T47D (cell line): ENCODE measurements around the gene MTHFD2L.
A peak's percentile ranks its signal among the peaks of the same experiment; 100 is the strongest.

ENCODE experiments used
- DNase-seq, 2 experiments: peaks; one replicate each; pipeline versions ENCODE4 v3.0.0 to v3.0.0-alpha.2; 2011 to 2012; ENCODE audit warnings: low read depth in 1 of 2, low spot score in 1 of 2
- JUND ChIP-seq: IDR thresholded peaks from 2 replicates; pipeline ENCODE4 v1.6.1; 2012; ENCODE audit warnings: low read depth
- in situ Hi-C: cut with HindIII; loops from 2 replicates; pipeline ENCODE4 v1.10.0; 2016; ENCODE audit warnings: low sequenced_read_pairs, low pct_unique_long_range_greater_than_20kb

The MTHFD2L gene

GRCh38 chr4:74314329-74314728, 156.4 kb downstream of the MTHFD2L start:
- no peak for DNase-seq
- in situ Hi-C loops: no loop called here
- TF ChIP-seq JUND: no peak

DNA sequence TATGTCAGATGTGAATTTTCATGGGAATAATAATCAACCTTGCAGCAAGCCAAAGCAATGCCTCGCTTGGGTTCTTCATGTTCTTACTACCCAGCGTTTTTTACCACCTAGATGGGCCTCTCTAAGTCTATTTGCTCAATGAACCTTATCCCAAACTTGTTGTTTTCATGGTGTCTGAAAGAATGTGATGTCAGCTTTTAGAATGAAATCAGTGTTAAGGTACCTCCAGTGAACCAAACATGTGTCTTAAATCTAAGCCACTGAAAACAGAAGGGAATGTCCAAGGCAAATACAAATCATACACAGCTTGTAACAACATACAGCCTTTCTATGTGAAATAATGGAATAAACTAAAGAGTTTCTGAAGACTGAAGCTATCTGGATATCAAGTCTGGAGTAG, 157.0 kb downstream of the MTHFD2L start:
- no peak for TF ChIP-seq JUND
- in situ Hi-C loops: no loop called here
- DNase-seq: no peak

- in situ Hi-C loops: no loop called here
- TF ChIP-seq JUND: no peak
- DNase-seq: no peak
Observed at GRCh38 chr4:74315376-74315775, 157.5 kb downstream of the MTHFD2L start.

GRCh38 chr4:74316397-74316796, 158.5 kb downstream of the MTHFD2L start:
- TF ChIP-seq JUND: no peak
- no peak for DNase-seq
- in situ Hi-C loops: no loop called here

DNA sequence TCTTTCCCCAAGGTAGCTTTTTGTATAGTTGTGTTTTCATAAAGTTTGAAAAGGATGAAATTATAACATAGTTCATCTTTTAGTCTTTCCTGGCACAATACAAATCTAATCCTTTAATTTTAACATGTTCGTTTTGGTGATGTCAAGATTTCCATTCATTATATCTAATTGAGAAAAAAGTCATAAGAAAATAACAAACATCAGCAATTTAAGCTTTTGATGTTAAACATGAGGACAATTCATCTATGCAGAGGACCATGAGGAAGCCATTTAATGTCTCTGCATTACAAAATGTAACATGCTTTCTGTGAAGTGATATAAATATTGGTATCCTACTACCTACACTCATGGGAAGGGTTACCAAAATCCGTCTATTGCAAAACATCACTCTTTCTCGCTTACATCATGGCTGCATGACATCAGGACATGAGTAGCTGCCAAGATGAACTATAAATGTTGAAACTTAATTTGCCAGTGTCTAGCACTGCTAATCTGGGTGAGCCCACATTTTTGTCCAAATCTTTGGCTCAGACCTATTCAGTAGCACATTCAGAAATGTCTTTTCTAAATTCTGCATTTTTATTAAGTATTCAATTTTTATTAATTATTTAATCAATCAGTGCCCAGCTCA, 159.8 kb downstream of the MTHFD2L start:
- in situ Hi-C loops: no loop called here
- no peak for DNase-seq
- TF ChIP-seq JUND: no peak

DNA sequence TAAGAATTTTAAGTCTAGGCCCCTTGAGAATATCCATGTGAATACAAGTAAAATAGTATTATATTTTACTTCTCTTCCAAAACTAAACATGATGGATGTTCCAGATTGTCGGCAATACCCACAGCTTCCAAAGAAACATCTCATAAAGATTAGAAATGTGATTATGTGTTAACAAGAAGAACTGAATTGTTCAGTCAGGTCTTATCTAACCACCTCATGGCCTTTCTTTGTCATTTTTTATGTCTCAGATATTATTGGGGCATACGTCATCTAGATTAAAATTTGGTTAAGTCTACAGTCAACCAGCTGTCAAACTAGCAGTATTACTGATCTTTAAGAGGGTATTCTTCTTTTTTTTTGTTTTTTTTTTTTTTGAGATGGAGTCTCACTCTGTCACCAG, 160.4 kb downstream of the MTHFD2L start:
- in situ Hi-C loops: no loop called here

GRCh38 chr4:74319470-74319869, 161.6 kb downstream of the MTHFD2L start:
- in situ Hi-C loops: no loop called here
- no peak for DNase-seq
- no peak for TF ChIP-seq JUND

More for the DNA sequence above, 160.4 kb downstream of the MTHFD2L start:
- TF ChIP-seq JUND: no peak
- DNase-seq: no peak

GRCh38 chr4:74320559-74321118, 162.7 kb downstream of the MTHFD2L start:
- no peak for TF ChIP-seq JUND
- DNase-seq: peak in 1 of 2 experiments; percentile 82
- in situ Hi-C loops: no loop called here

GRCh38 chr4:74322301-74322700, 164.4 kb downstream of the MTHFD2L start:
- no peak for DNase-seq
- no peak for TF ChIP-seq JUND
- in situ Hi-C loops: no loop called here

GRCh38 chr4:74323663-74324062, 165.7 kb downstream of the MTHFD2L start:
- in situ Hi-C loops: no loop called here
- DNase-seq: no peak
- no peak for TF ChIP-seq JUND

DNA sequence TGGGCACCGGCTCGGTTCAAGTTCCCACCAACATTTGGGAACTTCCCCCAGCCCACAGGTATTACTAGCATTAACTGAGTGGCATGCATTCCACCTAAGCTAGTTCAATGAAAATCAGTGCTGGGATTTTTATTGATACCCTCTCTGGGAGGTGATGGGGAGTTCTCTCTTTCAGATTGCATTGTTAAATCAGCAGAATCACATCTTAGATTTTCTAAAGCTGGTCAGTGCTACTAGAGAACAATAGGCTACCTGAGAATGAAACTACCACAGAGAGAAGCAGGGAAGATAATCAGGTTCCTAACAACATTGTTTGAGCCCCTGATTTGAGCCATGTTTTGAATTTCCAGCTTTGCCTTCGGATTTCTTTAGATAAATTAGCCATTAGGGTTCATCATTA, 166.3 kb downstream of the MTHFD2L start:
- TF ChIP-seq JUND: no peak
- in situ Hi-C loops: no loop called here

GRCh38 chr4:74325886-74326285, 168.0 kb downstream of the MTHFD2L start:
- in situ Hi-C loops: no loop called here
- no peak for DNase-seq
- TF ChIP-seq JUND: no peak

More for the DNA sequence above, 166.3 kb downstream of the MTHFD2L start:
- no peak for DNase-seq

DNA sequence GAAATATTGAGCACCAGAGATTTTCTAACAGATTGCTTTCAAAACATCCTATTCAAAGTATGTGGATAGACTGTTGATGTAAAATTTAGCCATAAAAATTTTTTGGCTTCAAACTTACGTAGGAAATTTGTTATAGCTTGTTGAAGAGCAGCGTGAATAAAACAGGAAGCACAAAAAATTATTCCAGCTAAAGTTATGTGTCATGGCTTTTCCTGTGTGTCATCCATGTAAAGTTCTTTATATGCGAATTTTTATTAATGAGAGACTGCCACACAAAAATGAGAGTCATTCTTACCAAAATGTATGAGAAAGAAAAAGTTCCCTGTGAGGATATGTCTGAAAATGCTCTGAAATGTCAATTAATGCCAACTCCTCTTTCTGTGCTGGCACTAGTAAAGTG, 169.8 kb downstream of the MTHFD2L start:
- TF ChIP-seq JUND: no peak
- in situ Hi-C loops: no loop called here
- DNase-seq: no peak

- no peak for DNase-seq
- in situ Hi-C loops: no loop called here
- no peak for TF ChIP-seq JUND
Observed at GRCh38 chr4:74328501-74328900, 170.6 kb downstream of the MTHFD2L start.
